Activated T-helper 17 cell treated with anti-CD3 and anti-CD28 coated beads, Interleukin-2, amount 50 U/mL, for 72 hours (primary cell): ENCODE measurements around the gene TOM1L2. TPM values are rescaled to one million over a fixed set of nuclear protein-coding genes. Genes with fewer than 3 reads are reported as not detected.

Experiments
- ATAC-seq: fragments of 150-1000 bp; cut with Tn5 transposase; replicated peaks from 2 replicates; pipeline ENCODE4 v1.10.0; 2021; ENCODE audit warnings: mild to moderate bottlenecking, moderate library complexity
- H3K27ac Mint-ChIP-seq: one replicate; pipeline ENCODE4 v1.8.0; 2022; ENCODE audit warnings: mixed read lengths
- H3K27me3 Mint-ChIP-seq: one replicate; pipeline ENCODE4 v1.8.0; 2022; ENCODE audit warnings: mixed read lengths
- H3K36me3 Mint-ChIP-seq: one replicate; pipeline ENCODE4 v1.8.0; 2022; ENCODE audit warnings: low read depth, mild to moderate bottlenecking, mixed read lengths
- H3K4me1 Mint-ChIP-seq: one replicate; pipeline ENCODE4 v1.8.0; 2022; ENCODE audit warnings: mixed read lengths
- H3K4me3 Mint-ChIP-seq: one replicate; pipeline ENCODE4 v1.8.0; 2022; ENCODE audit warnings: mild to moderate bottlenecking, mixed read lengths
- H3K9me3 Mint-ChIP-seq: one replicate; pipeline ENCODE4 v1.8.0; 2022; ENCODE audit warnings: mixed read lengths
- total RNA-seq, 2 donors: library from RNA; stranded (reverse); gene quantifications; one replicate each; pipeline ENCODE4 v1.2.3, GENCODE V29; 2022

TOM1L2 gene
- total RNA-seq, 2 donors from 2014 or later: 20.4 to 24.8 TPM

- ATAC-seq: no peak
- peaks cover 5% of the 10 kb centered on the region for H3K36me3 Mint-ChIP-seq
- H3K4me3 Mint-ChIP-seq: no peak overlapping the region
- H3K9me3 Mint-ChIP-seq: no peaks in the 10 kb centered on the region
- no peak overlapping the region for H3K27ac Mint-ChIP-seq
- H3K4me1 Mint-ChIP-seq: peaks cover 7% of the 10 kb centered on the region
- H3K27me3 Mint-ChIP-seq: no peaks in the 10 kb centered on the region
Measured at GRCh38 chr17:17798010-17798556, 174.1 kb downstream of the TOM1L2 start.

- peaks cover 5% of the 10 kb centered on the region for H3K36me3 Mint-ChIP-seq
- no peaks in the 10 kb centered on the region for H3K27me3 Mint-ChIP-seq
- peaks cover 13% of the 10 kb centered on the region for H3K4me1 Mint-ChIP-seq
- H3K27ac Mint-ChIP-seq: no peak overlapping the region
- no peak overlapping the region for H3K4me3 Mint-ChIP-seq
- no peak for ATAC-seq
- H3K9me3 Mint-ChIP-seq: no peaks in the 10 kb centered on the region
Measured at GRCh38 chr17:17797119-17797809, 174.9 kb downstream of the TOM1L2 start.

- H3K4me3 Mint-ChIP-seq: no peak overlapping the region
- ATAC-seq: no peak
- H3K27ac Mint-ChIP-seq: no peak overlapping the region
- peaks cover 14% of the 10 kb centered on the region for H3K4me1 Mint-ChIP-seq
- H3K36me3 Mint-ChIP-seq: peaks cover 5% of the 10 kb centered on the region
- no peaks in the 10 kb centered on the region for H3K27me3 Mint-ChIP-seq
- H3K9me3 Mint-ChIP-seq: no peaks in the 10 kb centered on the region
Measured at GRCh38 chr17:17796787-17797061, 175.5 kb downstream of the TOM1L2 start.

- Mint-ChIP-seq H3K27ac (no peak overlapping the region), H3K9me3 (no peaks in the 10 kb centered on the region), H3K4me1 (peaks cover 17% of the 10 kb centered on the region), H3K27me3 (no peaks in the 10 kb centered on the region), H3K36me3 (peaks cover 5% of the 10 kb centered on the region), H3K4me3 (no peak overlapping the region)
- ATAC-seq: no peak
Measured at GRCh38 chr17:17795946-17796786, 176.0 kb downstream of the TOM1L2 start.

- Mint-ChIP-seq H3K9me3 (no peaks in the 10 kb centered on the region), H3K27me3 (no peaks in the 10 kb centered on the region), H3K27ac (no peak overlapping the region), H3K36me3 (peaks cover 5% of the 10 kb centered on the region), H3K4me1 (peaks cover 17% of the 10 kb centered on the region), H3K4me3 (no peak overlapping the region)
- no peak for ATAC-seq
Measured at GRCh38 chr17:17795296-17795695, 176.9 kb downstream of the TOM1L2 start.

- H3K27ac Mint-ChIP-seq: no peak overlapping the region
- H3K4me3 Mint-ChIP-seq: no peak overlapping the region
- no peak for ATAC-seq
- peaks cover 17% of the 10 kb centered on the region for H3K4me1 Mint-ChIP-seq
- H3K36me3 Mint-ChIP-seq: peaks cover 5% of the 10 kb centered on the region
- H3K9me3 Mint-ChIP-seq: no peaks in the 10 kb centered on the region
- H3K27me3 Mint-ChIP-seq: no peaks in the 10 kb centered on the region
Measured at GRCh38 chr17:17794382-17794781, 177.8 kb downstream of the TOM1L2 start.

Other genes with a start within 250 kb of the TOM1L2 start
- gene SREBF1, start 135.4 kb downstream of the TOM1L2 start, total RNA-seq: 10 to 100 TPM; 65.5 to 74.1 TPM
- gene DRC3, start 462 bp upstream of the TOM1L2 start, total RNA-seq: under 1 TPM in 1 of 2 donors, not detected in 1; 0.58 TPM
- 10 to 100 TPM; 30.8 to 33.5 TPM for gene ATPAF2, start 66.8 kb upstream of the TOM1L2 start, total RNA-seq
- gene GID4, start 67.0 kb upstream of the TOM1L2 start, total RNA-seq: 1 to 10 TPM; 6.4 to 7.2 TPM
- 10 to 100 TPM; 33.8 to 64.7 TPM for gene DRG2, start 115.5 kb upstream of the TOM1L2 start, total RNA-seq
- gene MYO15A, start 136.4 kb upstream of the TOM1L2 start, total RNA-seq: 1 to 10 TPM; 1.0 to 6.0 TPM
- gene ALKBH5, start 211.4 kb upstream of the TOM1L2 start, total RNA-seq: 100 to 1,000 TPM; 161 to 255 TPM